ENCODE data around the gene SLC25A17.
"Not testable (repeated sequence)": the region's sequence is repeated elsewhere in the genome, so short reads cannot be mapped to it uniquely, and the experiment has no call there.

SLC25A17 gene, protein sequence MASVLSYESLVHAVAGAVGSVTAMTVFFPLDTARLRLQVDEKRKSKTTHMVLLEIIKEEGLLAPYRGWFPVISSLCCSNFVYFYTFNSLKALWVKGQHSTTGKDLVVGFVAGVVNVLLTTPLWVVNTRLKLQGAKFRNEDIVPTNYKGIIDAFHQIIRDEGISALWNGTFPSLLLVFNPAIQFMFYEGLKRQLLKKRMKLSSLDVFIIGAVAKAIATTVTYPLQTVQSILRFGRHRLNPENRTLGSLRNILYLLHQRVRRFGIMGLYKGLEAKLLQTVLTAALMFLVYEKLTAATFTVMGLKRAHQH

DNA sequence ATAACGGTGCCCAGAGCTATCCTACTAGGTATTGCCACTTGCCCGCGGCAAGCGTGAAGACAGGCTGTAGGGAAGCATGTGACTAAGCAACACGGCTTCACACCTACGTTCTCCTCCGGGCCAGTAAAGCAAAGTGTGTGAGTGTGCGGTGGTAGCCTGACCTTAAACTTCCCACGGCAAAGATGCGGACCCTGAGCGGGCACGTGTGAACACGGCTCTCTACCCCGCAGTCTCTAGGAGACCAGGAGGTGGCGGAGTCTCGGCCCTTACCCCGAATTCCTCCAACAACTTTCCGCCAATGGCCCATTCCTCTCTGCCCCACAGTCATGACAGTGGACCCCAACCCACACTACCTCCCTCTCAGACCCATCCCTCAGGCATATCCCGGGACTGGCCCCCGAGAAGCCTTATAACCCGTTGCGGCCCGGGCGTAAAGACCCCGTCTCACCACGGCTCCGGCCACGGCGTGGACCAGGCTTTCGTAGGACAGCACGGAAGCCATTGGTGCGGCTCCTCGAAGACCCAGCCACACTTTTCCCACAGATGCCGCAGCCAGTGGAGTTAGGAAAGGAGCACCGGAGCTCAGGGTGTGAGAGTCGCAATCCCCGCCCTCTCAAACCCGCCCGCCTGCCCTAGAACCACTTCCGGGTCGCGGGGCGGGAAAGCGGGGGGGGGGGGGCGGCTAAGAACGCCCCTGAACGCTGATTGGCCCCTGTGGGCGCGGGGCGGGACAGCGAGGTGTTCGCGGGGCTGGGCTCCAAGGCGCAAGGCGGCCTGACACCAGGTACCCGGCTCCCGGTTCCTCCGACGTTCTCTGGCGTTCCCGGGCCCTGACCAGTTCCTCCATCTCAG, at the start of gene SLC25A17:
SLC25A17 (minus strand) TSS at position 600 of the 852 bp plus-strand sequence; CDS start at position 502, 98 bp downstream.
- DNase-seq, result peak; percentile 94

DNA sequence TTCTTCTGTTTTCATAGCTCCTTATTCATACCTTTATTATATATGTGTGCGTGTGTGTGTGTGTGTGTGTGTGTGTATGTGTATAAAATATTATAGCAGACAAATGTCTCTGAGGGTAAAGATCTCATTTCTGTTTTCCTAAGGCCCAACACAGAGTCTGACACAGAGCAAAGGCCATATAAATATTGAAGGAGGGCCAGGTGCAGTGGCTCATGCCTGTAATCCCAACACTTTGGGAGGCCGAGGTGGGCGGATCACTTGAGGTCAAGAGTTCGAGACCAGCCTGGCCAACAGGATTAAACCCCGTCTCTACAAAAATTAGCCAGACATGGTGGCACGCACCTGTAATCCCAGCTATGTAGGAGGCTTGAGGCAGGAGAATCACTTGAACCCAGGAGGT, 49.2 kb upstream of the SLC25A17 start:
- not testable (repeated sequence) for DNase-seq

DNA sequence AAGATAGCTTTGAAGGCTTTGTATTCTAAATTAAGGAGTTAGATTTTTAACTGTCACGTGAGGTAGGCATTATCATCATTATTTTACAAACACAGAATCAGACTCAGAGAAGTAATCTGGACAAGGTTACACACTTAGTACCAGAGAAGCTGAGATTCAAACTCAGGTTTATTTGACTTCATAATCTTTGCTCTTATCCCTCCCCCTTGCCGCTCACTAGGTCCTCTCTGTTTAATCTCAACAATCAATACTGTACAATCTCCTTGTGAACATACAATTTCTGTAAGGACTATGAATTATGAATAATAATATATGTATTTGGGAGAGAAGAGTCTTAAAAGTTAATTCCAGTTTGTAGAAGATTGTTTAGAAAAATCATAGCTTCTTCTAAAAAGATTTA, 48.0 kb upstream of the SLC25A17 start:
- no peak for DNase-seq

DNA sequence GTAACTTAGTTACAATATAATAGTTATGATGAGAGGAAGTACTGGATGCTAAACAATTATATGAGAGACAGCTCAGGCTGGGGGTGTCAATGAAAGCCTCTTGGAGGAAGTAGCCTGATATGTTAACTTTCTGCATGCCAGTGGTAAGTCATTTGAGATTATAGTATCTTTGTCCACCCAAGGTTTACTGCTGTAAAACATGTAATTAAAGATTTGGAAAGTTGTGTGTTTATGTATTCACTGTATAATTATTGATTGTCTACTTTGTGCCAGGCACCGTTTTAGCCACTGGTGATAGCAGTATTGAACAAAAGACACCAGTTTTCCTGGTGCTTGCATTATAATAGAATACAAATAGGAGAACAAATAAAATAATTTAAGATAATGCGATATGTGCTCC, 43.4 kb upstream of the SLC25A17 start:
- no peak for DNase-seq

DNA sequence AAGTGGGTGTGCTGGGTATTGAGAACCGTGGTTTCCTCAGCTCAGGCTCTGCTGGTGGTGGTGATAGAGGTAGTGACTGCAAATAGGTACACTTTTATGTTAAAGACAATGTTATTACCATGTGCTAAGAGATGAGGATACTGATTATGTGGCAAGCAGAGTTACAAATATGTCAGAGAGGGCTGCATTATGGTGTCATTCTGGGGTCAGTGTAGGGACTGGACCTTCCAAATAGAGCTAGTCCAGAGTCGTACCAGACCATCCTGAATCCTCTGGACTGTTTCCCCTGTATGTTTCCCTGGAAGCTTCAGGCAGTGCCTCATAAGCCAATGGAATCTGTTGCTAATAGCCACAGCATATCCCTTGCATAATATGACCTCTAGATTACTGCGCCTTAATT, 42.9 kb upstream of the SLC25A17 start, which contains the start of gene DNAJB7:
DNAJB7 (minus strand) TSS at position 101 of the 400 bp plus-strand sequence. CDS start 119 bp downstream, outside the sequence.
- no peak for DNase-seq

DNA sequence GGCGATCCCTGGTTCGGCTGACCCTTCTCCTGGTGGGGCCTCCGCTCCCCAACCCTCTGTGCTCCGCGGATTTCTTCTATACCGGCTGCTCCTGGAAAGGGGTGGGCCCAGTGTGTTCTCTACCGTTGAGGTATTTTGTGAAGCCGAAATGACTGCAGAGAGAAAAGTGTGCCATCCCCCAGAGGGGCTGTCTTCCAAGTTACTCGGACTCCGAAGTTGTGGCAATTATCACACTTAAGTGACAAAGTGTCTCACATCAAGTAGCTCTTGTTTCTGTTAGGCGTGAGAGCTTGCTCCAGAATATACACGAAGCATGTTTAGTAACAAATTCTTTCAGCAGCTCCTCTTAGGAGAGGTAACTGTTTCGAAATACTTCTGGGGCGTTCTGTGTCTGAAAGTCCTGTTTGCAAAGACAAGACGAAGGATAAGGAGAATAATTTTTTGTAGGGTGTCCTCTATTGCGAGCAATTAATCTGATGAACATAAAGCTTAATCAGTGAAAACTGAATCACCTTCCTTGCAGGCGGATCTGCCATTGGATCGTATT, 38.2 kb upstream of the SLC25A17 start:
- DNase-seq, result peak; percentile 31

DNA sequence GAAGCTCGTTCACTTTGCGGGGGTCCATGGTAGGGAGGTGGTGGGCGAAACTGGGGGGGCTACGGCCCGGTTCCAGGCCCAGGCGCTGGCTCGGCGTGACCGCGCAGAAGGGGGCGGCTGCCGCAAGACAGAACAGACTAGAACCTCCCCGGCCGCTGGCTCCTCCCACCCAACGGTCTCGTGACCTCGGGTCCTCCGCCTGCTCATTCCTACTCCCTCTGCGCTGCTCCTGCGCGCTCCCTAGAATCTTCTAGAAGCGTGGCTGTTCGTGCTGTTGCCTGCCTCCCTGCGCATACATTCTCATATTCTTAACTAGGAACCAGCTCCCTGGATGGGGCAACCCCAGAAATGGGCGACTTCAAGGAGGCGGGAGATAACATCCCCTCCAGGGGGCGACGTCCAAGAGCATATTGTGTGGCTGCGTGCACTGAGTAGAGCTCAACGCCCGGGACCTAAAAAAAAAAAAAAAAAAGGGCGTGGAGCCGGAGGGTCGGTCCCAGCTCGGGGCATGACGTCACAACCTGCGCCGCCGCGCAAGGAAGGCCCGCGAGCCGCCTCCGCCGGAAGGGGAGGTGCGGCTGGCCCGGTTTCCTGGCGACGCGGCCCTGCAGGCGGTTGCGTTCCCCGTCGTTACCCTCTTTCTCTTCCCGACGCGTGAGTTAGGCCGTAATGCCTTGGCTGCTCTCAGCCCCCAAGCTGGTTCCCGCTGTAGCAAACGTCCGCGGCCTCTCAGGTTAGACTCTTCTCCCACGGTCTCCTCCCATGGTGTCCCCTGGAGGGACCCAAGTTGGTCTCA, 37.6 kb upstream of the SLC25A17 start, which contains the start of the genes ST13 and XPNPEP3:
ST13 (minus strand) TSS at position 127 of the 796 bp plus-strand sequence; CDS start at position 28, 99 bp downstream.
XPNPEP3 (plus strand) TSS at position 636 of the 796 bp plus-strand sequence; CDS start at position 670, 34 bp downstream.
- peak; percentile 96 for DNase-seq

DNA sequence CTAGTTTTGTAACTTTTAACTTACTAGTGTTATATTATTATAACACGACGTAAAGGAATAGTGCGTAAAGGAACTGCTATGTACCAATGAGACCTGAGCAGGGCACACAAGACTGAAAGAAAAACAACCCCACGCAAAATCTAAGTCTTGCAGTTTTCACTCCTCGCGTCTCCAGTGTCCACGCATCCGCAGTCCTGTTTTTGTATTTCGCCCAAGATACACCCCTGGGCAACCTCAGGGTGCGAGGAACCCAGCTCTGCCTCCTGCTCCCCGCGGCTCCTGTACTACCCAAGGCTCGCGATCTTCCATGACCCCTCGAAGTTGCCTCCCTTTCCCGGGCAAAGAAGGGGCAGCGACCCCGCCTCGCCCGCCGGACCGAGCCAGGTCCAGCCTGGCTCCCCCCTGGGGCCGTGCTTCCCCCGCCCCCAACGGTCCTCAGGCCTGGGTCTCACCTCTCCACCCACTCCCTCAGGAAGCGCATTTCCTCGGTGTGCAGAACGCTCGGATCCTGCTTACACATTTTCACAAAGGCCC, 36.9 kb upstream of the SLC25A17 start:
- DNase-seq, result peak; percentile 49

DNA sequence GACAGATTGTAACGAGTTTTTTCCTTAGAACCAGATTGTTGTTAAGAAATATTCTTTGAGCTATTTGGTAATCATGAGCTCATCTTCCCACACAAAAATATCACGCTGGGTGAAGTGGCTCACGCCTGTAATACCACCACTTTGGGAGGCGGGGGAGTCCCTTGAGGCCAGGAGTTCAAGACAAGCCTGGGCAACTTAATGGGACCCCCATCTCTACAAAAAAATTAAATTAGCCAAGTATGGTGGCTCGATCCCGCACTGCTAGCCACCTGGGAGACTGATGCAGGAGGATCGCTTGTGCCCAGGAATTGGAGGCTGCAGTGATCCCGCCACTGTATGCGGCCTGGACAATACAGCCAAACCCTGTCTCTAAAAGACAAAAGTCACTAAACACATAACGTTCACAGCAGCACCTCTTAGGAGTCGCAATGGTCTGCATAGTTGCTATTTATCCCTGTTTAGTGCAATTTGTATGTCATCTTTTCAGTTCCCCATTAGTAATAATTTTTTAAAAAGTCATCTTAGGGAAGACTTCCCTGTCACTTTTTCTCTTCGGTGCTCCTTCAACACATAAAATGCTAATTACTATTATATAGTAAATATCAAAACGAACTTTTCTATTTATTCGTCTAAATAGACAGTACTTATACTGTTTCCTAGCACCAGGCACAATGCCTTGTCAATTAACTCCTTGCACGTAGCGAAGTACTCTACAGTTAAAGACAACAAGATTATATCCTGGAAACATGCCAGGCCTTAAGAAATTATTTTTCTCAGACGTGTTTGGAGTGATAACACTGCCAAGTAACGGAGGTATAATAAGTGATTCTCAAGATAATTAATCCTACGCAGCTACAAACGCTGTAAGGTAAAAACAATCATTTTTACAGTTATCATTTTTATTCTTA, 36.2 kb upstream of the SLC25A17 start:
- peak; percentile 10 for DNase-seq

DNA sequence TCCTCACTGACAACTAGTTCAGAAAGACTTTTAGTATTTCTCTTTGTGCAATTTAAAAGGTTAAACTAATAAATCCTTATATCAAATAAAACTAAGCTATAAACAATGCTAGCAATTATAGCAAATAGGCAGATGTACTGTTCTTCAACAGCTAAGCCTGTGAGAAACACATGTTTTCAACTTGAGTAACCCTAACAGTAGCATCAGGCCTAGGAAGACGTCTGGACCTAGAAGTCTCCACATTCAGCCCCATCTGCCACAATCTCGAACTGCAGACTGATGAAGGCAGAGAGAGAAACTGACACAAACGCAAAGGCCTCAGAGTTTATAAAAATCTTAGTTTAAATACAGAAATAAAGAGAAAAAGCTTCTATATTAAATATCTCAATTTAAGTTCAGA, 34.8 kb upstream of the SLC25A17 start:
- DNase-seq, result no peak

DNA sequence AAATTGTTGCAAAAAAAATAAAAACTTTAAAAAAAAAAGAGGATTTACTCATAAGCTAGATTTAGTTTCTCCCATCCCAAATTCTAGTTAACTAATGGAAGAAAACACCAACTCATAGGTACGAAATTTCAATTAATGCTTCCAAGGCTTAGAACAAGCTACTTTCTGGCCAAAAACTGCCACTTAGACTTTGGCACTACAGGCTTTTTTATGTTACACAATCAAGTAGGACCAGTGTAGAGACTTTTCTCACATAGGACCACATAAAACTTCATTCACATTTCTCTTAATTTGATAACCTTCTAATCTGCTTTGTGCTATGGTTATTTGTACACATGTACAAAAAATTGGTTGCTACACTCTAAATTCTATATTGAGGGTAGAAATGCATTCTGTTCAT, 34.2 kb upstream of the SLC25A17 start:
- no peak for DNase-seq

DNA sequence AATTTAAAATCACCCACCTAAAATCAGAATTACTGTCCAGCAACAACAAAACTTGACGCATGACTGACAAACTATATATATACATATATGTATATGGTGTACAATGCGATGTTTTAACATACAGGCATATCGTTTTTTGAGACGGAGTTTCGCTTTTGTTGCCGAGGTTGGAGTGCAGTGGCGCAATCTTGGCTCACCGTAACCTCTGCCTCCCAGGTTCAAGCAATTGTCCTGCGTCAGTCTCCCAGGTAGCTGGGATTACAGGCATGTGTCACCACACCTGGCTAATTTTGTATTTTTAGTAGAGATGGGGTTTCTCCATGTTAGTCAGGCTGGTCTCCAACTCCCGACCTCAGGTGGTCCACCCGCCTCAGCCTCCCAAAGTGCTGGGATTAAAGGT, 26.7 kb upstream of the SLC25A17 start:
- DNase-seq, result not testable (repeated sequence)

DNA sequence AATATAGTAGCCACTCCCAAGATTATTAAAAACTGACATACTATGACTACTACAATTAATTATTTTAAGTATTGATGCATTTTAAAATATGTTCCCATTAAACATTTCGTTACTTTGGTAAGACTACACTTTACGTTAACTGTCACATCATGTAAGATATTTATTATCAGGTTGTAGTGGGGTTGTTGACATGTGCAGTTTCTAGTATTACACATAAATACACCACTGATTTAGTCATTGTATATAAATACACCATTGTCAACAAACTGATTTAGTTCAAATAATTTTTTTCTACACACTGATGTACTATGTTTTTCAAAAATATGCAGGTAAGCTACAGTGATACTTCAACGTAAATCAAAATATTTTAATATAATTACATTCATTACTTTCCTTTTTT, 25.8 kb upstream of the SLC25A17 start:
- no peak for DNase-seq

DNA sequence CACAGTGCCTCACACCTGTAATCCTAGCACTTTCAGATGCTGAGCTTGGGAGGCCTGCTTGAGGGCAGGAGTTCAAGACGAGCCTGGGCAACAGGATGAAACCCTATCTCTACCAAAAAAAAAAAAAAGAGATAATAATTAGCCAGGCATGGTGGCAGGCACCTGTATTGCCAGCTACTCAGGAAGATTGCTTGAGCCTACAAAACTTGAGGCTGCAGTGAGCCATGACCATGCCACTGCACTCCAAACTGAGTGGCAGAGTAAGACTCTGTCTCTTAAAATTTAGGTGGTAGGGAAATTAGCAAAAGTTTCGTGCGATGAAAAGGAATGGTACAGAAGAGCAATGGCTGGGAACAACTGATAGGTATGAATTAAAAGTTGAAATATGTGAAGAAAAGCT, 19.3 kb upstream of the SLC25A17 start:
- peak; percentile 58 for DNase-seq

DNA sequence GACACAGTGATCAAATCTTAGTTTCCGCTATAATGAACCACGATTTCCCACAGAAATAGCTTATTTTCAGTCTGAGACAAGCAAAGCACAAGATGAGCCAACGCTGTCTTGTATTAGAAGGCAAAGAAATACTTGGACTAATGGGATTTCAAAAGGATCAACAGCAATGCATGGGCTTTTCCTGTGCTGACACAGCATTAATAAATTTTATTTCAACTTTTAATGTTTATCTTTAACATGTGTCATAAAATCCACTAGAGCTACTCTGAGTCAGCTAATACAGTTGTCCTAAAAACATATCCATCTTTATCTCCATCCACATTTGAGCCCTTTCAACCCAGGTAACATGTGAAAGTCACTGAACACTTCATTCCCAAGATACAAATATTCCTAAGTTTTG, 15.5 kb upstream of the SLC25A17 start:
- DNase-seq, result no peak

DNA sequence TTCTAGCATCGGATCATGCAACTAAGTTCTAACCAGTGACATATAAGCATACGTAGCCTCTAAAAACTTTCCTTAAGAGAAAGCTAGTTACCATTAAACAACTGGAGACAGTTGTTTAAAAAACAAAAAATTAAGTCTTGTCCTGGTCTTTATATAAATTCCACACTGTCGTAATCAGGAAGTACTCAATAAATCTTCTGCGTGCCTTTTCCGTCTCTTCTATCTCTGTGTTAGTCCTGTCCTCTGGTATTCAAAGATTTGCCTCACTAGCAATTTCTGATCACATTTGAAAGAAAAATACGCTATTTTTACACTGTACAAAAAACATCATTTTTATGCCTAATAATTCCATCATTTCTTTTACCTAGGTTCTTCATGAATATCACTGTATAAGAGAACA, 10.0 kb upstream of the SLC25A17 start:
- DNase-seq, result no peak

DNA sequence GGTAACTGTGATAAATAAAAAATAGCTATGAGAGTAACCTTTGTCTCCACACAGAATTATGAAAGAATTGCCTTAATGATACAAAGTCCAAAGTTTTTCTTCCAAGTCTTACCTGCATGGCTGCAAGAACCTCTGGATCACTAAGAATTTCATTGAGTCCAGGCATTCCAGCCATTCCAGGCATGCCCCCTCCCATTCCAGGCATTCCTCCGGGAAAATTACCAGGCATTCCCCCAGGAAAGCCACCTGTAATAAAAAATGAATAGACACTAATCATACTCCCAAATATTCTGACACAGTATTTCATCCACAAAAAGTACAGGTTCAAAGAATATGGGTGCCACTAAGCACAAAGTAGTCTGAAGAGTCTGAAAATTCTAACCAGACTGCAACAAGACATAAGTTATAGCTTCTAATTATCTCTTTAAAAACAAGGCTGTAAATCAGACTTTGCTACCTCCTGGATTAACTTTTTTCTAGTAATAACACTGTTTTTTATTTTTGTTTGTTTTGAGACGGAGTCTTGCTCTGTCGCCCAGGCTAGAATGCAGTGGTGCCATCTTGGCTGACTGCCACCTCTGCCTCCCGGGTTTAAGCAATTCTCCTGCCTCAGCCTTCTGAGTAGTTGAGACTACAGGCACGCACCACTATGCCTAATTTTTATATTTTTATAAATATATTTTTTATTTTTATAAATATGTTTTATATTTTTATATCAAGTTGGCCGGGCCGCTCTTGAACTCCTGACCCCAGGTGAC, 8.0 kb upstream of the SLC25A17 start:
- no peak for DNase-seq

DNA sequence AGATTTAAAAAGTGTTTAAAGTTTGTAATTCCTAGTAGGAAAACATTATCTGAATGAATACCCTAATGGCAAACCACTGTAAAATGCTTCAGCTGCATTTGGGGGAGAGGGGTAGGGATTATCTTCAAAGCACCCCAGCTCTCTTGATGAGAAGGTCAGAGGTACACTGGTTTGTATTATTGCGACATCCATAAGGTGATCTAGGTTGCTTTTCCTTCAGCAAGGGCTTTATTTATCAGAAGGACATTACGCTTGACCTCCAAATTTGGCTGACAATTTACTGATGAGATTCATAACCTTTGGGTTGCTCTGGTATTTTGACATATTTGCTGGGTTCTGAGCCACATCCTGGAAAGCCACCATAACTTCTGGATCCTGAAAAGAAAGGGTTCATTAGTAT, 7.1 kb upstream of the SLC25A17 start:
- DNase-seq, result not testable (repeated sequence)

DNA sequence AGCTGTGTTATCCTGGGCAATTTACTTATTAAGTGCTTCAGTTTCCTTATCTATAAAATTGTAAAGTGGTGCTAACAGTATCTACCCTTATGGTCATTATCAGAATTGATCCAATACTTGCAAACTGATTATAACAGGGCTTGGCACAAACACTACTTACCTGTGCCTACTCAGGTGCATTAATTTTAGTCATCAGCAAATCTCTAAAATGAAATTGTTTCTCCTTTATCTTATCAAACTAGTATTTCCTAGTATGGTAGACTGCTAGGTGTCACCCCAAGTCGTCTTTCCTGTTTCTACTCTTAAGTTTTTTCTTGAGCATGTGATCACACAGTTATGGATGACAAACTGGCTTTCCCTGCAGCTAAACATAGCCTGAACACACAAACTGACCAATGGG, 4.3 kb upstream of the SLC25A17 start:
- no peak for DNase-seq

DNA sequence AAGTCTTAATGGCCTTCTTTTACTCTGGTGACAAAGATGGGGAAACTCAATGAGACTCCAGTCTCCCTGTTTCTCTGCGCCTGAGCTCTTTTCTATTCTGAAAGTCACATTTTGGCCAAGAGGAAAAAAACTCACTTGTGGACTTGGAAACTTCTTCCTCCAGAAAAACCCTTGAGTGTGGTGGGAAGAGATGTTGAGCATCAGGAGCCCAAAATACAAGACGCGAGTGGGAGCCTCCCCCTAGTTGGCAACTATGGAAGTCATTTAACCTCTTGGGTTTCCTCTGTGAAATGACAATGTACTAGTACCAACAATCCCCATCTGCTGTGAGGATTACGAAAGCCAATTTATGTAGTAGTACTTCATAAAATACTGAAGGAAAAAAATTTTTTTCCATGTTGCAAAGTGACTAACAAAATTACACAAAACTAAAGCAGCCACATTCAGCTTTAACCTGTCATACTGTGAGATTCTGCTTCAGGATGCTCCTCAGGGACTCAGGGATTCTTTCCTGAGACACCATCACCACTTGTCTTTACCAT, 524 bp upstream of the SLC25A17 start:
- peak; percentile 54 for DNase-seq

Measured in DMS53 (cell line).